Panc1 (cell line): Measurements from ENCODE around the gene DTNB.

Experiments used
- CTCF ChIP-seq: fragments of 450-650 bp; IDR thresholded peaks from 2 replicates; pipeline ENCODE4 v1.5.1; 2017; ENCODE audit warnings: mild to moderate bottlenecking
- POLR2AphosphoS5 ChIP-seq: IDR thresholded peaks from 2 replicates; pipeline ENCODE4 v1.6.1; 2012; ENCODE audit warnings: mild to moderate bottlenecking, low read depth, low read length, moderate library complexity
- SIN3A ChIP-seq: IDR thresholded peaks from 2 replicates; pipeline ENCODE4 v1.6.1; 2012; ENCODE audit warnings: low read depth, mild to moderate bottlenecking, low read length, moderate library complexity, borderline replicate concordance; ENCODE audit not compliant: insufficient read depth
- TCF7L2 ChIP-seq: IDR thresholded peaks from 2 replicates; pipeline ENCODE4 v1.6.1; 2011; ENCODE audit warnings: mild to moderate bottlenecking, low read depth, low read length, inconsistent platforms
- TF ChIP-seq, protein P1 (sequence below), 2 experiments: IDR thresholded peaks; 2 replicates each; pipeline ENCODE4 v1.6.1; 2011 to 2012; ENCODE audit warnings: low read depth in 2 of 2, control low read depth in 1 of 2, low read length in 1 of 2, mild to moderate bottlenecking in 1 of 2, moderate library complexity in 1 of 2; ENCODE audit not compliant: insufficient read depth in 1 of 2

DNA sequence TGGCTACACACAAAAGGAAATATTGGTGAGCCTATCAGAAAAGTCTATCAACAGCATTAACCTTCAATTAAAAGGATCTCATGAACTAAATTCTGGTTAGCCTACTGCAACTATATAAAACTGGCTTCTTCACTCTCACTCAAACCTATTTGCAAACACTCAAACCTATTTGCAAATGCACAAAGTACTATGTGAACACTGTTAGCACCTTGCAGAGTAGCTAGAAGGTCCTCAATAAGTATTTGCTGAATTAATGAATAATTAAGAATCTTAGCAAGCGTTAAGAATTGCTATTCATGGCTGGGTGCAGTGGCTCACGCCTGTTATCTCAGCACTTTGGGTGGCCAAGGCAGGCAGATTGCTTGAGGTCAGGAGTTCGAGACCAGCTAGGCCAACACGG is 150.3 kb downstream of the DTNB start:
- TF ChIP-seq POLR2AphosphoS5 (no peak), CTCF (no peak), TCF7L2 (no peak), SIN3A (no peak)
- TF ChIP-seq, protein P1, sequence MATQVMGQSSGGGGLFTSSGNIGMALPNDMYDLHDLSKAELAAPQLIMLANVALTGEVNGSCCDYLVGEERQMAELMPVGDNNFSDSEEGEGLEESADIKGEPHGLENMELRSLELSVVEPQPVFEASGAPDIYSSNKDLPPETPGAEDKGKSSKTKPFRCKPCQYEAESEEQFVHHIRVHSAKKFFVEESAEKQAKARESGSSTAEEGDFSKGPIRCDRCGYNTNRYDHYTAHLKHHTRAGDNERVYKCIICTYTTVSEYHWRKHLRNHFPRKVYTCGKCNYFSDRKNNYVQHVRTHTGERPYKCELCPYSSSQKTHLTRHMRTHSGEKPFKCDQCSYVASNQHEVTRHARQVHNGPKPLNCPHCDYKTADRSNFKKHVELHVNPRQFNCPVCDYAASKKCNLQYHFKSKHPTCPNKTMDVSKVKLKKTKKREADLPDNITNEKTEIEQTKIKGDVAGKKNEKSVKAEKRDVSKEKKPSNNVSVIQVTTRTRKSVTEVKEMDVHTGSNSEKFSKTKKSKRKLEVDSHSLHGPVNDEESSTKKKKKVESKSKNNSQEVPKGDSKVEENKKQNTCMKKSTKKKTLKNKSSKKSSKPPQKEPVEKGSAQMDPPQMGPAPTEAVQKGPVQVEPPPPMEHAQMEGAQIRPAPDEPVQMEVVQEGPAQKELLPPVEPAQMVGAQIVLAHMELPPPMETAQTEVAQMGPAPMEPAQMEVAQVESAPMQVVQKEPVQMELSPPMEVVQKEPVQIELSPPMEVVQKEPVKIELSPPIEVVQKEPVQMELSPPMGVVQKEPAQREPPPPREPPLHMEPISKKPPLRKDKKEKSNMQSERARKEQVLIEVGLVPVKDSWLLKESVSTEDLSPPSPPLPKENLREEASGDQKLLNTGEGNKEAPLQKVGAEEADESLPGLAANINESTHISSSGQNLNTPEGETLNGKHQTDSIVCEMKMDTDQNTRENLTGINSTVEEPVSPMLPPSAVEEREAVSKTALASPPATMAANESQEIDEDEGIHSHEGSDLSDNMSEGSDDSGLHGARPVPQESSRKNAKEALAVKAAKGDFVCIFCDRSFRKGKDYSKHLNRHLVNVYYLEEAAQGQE (IDR thresholded peaks at IDR 0.05; ENCODE audit: insufficient read depth in 1 of 2, low read depth in 2 of 2, low read length in 1 of 2), result no peak
